ENCODE measurements around the gene POC1A. TPM values are rescaled to one million over a fixed set of nuclear protein-coding genes. Genes with fewer than 3 reads are reported as not detected.

The POC1A gene
- total and polyA plus RNA-seq, 2 of the 8 experiments (the other 6 are each of a cell fraction or from before 2014, with no cell fraction given) = 35.7 to 39.2 TPM

- Histone ChIP-seq H4K91ac (replicated peaks; ENCODE audit: insufficient read length, low read length) (no peak overlapping the region), H3K18ac (ENCODE audit: extremely low read depth, low read length) (no peak overlapping the region; the same call in 1 of the 2 replicates), H3K4me1 (replicated peaks in 1 of 4; ENCODE audit: control insufficient read depth in 3 of 4, insufficient read depth in 4 of 4, low read length in 3 of 4) (peaks cover 2 to 6% (median 3%) of the 10 kb centered on the region in 4 experiments; a peak in 5 of 7 replicates), H2AFZ (ENCODE audit: low read length) (no peak overlapping the region), H2BK5ac (ENCODE audit: low read depth, low read length) (no peak overlapping the region), H2BK20ac (ENCODE audit: low read length) (no peak overlapping the region), H3K23me2 (ENCODE audit: low read depth, low read length) (no peaks in the 10 kb centered on the region), H4K8ac (ENCODE audit: extremely low read depth, insufficient read depth, low read length) (peak overlapping the region; percentile 22; the same call in 1 of the 2 replicates), H3K56ac (replicated peaks; ENCODE audit: insufficient read length, low read depth, low read length) (no peak overlapping the region), H3K27ac (ENCODE audit: low read depth, low read length) (no peak overlapping the region), H3K79me1 (ENCODE audit: low read depth, low read length) (no peaks in the 10 kb centered on the region), H3K23ac (ENCODE audit: insufficient read length) (no peak overlapping the region), H3K4me2 (ENCODE audit: insufficient read depth in 1 of 2, low read depth in 2 of 2, low read length in 2 of 2) (no peak overlapping the region), H3K4me3 (ENCODE audit: extremely low read depth in 1 of 4, insufficient read depth in 2 of 4, low read depth in 3 of 4, low read length in 4 of 4) (no peak overlapping the region), H2AK5ac (ENCODE audit: low read depth, low read length) (no peak overlapping the region; the same call in 1 of the 2 replicates), H4K20me1 (replicated peaks in 1 of 2; ENCODE audit: control insufficient read depth in 1 of 2, insufficient read depth in 2 of 2, low read length in 2 of 2) (no peaks in the 10 kb centered on the region), H3K36me3 (ENCODE audit: control insufficient read depth in 2 of 4, insufficient read depth in 4 of 4, low read length in 3 of 4) (no peaks in the 10 kb centered on the region), H3K9me3 (ENCODE audit: insufficient read depth in 2 of 2, low read depth in 1 of 2, low read length in 1 of 2) (peaks cover 4 to 12% of the 10 kb centered on the region in 2 experiments; a peak in 2 of 4 replicates), H2BK120ac (replicated peaks; ENCODE audit: low read depth, low read length) (no peak overlapping the region), H3K14ac (ENCODE audit: insufficient read length) (no peak overlapping the region), H3K9ac (replicated peaks in 1 of 4; ENCODE audit: extremely low read depth in 1 of 4, low read depth in 3 of 4, low read length in 3 of 4) (no peak overlapping the region), H3K27me3 (replicated peaks in 1 of 4; ENCODE audit: control insufficient read depth in 3 of 4, extremely low read depth in 1 of 4, insufficient read depth in 3 of 4, low read length in 3 of 4) (no peaks in the 10 kb centered on the region), H4K5ac (ENCODE audit: insufficient read length, low read depth, low read length) (no peak overlapping the region), H3K79me2 (ENCODE audit: control insufficient read depth in 1 of 2, insufficient read depth in 2 of 2, low read length in 2 of 2) (no peaks in the 10 kb centered on the region), H2BK12ac (ENCODE audit: low read depth, low read length) (no peak overlapping the region), H2BK15ac (ENCODE audit: low read length) (0 out of 2 replicates have a peak overlapping the region, but pooled peaks have one; percentile 16), H3K4ac (replicated peaks; ENCODE audit: insufficient read length, low read depth, low read length) (no peak overlapping the region)
- DNase-seq (ENCODE audit: low read depth in 1 of 2, low spot score in 2 of 2) (no peak), FAIRE-seq (no peak)
- 80% methylated on average over 7 of the region's 7 CpGs; no CpG with 5 or more reads in 1 of the 2 experiments for WGBS, 2 experiments (ENCODE audit: extremely low coverage in 1 of 2, insufficient coverage in 1 of 2, insufficient read length in 1 of 2, insufficient replicate concordance in 2 of 2, low coverage in 1 of 2, low lambda C conversion rate in 2 of 2, missing lambda C conversion rate in 1 of 2)
- POLR2A ChIA-PET (ENCODE audit: partially characterized antibody) = interaction anchor here (0.7 to 1.0 kb wide), 2 partner anchors 14 to 164 kb away, joined by 3 read pairs; no protein-coding TSS in a partner anchor
- CTCF ChIA-PET (ENCODE audit: partially characterized antibody) = interaction anchor here (0.6 to 1.6 kb wide), 9 partner anchors 9 to 40 kb away, joined by 3 to 6 read pairs (median 3); partner anchors contain the start of gene ALAS1
- TF ChIP-seq CEBPB (IDR thresholded peaks at IDR 0.05; ENCODE audit: low read depth, low read length) = no peak
- no peak for TF ChIP-seq SP2 (IDR thresholded peaks at IDR 0.05; ENCODE audit: low read length)
- no peak for TF ChIP-seq GTF2F1 (IDR thresholded peaks at IDR 0.05; ENCODE audit: borderline replicate concordance, low read depth, low read length)
- TF ChIP-seq MAX (IDR thresholded peaks at IDR 0.05) = no peak
- TF ChIP-seq CREB1 (IDR thresholded peaks at IDR 0.05) = no peak
These were observed 8.1 kb upstream of the POC1A start for GRCh38 chr3:52162250-52162872.

Measured in H1 (cell line).